ENCODE data around the gene ATP8A1.
A peak's percentile ranks its signal among the peaks of the same experiment; 100 is the strongest.

The ATP8A1 gene

DNA sequence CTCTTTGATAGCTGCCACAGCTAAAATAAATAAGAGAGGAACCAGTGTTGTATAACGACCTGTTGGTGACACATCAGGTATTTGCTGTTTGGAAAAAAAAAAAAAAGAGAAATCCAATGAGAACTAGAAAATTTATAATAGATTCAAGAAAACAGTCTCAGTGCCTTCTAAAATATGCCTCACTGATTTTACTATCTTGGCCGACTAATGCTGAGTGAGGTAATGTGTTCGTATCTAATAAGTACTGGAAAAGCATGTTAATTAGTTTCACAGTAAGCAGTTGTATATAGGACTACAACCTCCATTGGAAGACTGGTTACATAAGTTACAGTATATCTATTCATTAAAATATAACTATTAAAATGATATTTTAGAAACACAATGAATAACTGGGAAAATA, 32.4 kb downstream of the ATP8A1 start:
- DNase-seq, result no peak

DNA sequence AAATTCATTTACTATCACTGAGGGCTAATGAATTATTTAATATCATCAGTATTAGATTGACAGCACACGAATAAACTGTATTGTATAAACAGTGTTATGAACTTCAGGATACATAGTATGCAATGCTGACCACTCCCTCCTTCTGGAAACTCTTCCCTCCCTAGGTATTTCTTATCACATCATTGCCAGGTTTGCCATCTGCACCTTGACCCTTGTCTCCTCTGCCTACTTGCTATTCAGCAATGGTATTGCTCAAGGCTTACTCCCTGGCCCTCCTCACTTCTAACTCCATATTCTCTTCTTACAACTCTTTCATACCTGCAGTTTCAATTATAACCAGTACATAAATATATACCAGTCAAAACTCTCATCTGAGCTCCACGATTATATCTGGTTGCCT, 38.9 kb downstream of the ATP8A1 start:
- no peak for DNase-seq

DNA sequence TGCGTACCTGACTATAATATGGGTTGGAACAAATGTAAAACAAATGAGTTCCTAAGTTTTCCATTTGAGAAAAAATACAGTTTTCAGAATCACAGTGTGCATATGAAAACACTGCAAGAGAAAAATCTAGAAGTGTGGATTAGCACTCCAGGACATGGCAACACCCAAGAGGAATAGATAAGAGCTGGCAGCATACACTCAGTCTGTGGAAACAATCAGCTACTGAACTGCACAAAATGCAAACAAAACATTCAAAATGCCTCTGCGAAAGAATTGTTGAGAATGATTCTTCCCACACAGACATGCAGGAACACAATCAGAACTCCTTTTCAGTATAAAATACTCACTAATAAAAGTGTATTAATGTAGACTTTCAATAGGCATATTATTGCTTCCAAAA, 39.9 kb downstream of the ATP8A1 start:
- no peak for DNase-seq

DNA sequence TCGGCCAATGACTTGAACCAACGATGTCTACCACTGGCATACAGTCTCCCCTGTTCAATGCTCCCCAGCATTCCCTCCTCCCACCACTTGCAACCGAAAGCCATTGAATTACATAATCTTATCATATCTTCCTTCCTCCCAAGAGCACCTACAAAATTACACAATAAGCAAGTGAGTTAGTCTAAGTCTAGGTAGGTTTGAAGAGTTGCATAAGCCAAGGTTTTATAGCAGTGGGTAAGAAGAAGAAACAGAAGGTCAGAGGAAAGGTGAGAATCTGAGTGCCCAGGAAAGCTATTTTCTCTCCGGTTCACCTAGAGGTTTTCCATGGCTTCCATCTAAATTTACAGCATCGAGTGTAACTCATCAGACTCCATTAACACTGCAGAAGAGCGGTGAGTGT, 40.3 kb downstream of the ATP8A1 start:
- DNase-seq, result no peak

DNA sequence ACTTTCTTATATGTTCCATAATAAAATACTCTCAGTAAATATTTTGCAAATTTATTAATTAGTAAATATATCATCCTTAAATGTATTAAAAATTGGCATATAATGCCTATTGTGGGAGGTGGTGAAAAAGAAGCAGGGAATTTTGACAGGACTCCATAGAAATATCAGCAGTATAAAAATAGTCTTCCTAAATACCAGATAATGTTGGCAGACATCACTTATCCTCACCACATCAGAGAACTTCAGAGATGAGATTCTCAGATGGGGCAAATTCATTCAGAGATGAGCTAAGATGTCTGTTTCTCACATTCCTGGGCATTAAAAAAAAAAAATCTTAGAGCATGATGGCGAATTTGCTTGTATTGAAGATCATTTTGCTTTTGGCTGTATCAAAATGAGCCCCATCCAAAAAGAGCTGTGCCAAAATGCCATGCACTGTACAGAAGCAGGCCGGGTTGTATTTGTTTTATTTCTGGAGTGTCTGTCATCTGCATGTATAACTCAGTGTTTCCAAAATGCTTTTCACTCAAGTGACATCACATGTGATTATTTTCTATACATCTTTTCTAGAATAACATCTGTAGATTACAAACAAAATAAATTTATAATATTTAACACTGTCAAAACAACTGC, 41.7 kb downstream of the ATP8A1 start:
- no peak for DNase-seq

DNA sequence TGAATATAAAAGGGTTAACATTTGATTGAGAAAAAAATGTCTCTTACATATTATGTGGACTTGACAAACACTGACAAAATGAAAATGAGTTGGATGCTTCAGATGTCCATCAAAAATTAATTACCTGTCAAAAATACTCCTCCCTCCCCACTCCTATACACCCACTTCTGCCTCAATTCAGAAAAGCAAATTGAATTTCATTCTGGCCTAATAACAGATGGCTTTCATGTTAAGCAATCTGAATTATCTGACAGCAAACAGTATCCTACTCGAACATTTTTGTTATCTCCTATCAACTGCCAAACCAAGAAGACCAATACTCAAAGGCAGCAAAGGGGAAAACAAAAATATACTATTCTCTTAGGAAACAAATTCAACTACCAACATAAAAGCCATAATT, 44.0 kb downstream of the ATP8A1 start:
- no peak for DNase-seq

DNA sequence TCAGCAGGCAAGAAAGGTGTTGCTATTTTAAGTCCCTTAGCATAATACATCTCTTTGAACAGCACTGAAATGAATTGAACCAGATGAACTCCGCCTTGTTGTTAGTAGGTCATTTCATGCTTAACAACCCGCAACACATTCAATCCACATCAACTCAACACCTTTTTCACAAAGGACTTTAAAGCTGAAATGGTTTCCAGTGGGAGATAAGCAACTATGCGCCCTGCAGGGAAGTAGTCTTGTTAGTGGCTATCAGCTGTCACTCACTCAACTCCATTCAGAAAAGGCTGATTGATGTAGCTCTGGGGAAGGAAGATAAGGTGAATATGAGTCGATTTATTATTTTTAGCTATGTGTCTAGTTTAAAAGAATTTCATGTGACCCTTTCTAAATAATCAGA, 46.0 kb downstream of the ATP8A1 start:
- DNase-seq, result no peak

DNA sequence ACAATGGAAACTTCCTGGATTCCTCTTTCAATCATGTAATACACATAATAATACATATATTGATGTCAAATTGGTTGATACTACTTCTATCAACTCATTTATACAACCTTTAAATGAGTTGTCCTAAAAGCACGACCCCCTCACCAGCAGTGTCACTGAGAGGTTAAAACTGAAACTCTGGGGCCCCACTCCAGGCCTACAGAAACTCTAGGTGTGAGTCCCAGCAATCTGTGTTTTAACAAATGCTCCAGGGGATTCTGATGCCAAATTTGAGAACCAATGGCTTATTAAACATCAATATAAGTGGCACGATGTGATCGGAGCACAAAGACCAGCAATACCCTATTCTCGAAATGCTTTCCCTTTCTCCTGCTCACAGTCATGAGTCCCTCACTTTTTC, 47.9 kb downstream of the ATP8A1 start:
- DNase-seq, result no peak

DNA sequence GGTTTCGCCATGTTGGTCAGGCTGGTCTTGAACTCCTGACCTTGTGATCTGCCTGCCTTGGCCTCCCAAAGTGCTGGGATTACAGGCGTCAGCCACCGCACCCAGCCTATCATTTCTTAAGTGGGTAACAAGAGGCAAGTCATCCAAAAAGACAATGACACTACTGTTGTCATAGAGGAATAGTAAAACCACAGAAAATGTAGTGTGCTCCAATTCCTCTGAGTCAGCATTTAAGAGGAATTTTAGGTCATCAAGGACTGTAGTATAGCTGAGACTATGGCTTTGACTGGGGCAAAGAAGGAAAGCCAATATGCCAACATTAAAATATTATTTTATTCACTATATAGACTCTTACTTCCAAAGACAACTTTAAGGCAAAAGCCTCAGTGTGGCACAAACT, 48.4 kb downstream of the ATP8A1 start:
- DNase-seq, result no peak

DNA sequence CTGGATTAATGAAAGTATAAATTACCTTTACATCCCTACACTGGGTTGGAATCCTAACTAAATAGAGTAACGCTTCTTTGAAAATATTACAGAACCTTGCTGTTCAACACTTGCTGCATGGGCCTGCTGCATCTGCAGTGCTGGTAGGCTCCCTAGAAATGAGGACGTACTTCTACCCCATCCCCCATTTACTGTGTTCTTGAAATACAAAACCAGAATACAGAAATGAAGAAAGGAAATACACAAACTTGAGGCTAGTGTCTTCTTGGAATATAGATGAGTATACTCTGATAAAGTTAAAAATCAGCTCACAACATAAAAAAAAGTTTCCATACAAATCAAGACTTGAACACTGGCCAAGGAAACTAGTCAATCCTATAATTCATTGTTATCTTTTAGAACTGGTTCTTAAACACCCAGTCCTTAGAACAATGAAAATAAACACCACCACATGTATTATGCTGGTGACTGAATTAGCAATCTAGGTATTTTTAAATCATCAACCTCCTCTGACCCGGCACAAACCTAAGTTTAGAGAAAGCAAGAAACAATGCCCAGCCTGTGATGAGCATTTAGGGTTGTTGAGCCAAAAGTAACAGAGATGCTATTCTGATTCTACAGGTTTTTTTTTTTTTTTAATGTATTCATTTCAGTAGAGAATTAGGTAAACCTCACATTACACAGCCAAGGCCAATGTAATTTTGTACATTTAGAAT, 49.7 kb downstream of the ATP8A1 start:
- no peak for DNase-seq

DNA sequence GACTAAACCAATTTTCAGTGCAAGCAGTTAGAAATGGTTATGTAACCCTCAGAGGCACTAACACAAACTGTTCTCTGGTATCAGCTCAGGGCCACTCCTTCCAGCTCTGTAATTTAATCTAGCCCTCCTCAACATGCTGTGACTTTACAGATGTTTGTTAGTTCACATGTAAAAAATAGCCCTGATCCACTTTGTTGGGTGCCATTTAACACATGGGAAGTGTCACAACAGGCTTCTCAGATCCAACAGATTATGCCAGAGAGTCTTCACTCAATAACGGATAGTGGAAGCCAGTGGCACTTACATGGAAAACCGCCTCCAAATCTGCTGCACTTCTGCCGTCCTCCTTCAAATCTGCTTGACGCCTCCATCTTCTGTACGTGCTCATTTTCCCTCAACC, 51.6 kb downstream of the ATP8A1 start:
- DNase-seq, result no peak

DNA sequence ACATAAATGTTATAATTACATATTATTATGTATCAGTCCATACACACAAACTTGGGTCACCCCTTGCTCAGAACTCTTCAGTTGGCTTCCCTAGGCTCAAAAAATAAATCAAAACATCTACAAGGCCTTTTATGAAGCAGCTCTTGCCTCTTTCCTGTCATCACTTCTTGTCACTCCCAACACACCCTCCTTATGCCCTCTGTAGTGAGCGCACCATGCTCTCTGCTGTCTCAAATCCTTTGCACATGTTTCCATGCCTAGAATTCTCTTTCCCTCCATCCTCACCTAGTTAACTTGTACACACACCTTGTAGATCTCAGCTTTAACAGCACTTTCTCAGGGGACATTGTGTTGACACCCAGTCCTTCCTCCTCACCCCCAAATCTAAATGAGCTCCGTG, 53.0 kb downstream of the ATP8A1 start:
- DNase-seq, result no peak

DNA sequence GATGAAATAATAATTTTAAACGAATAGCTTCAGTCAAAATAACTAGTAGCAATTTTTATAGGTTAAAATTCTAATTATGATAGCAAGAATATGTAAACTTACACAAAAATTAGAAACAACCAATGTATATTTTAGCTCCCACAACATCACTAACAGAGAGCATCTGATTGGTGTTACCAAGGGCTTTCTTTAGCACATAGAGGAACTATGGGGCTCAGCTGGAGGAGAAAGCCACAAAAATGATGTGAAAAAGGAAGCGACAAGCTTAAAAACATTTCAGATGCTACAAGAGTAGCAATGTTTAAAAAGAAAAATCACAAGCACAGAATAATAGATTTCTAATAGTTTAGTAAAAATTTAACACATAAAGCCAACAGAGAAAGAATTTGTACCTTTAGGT, 56.3 kb downstream of the ATP8A1 start:
- no peak for DNase-seq

DNA sequence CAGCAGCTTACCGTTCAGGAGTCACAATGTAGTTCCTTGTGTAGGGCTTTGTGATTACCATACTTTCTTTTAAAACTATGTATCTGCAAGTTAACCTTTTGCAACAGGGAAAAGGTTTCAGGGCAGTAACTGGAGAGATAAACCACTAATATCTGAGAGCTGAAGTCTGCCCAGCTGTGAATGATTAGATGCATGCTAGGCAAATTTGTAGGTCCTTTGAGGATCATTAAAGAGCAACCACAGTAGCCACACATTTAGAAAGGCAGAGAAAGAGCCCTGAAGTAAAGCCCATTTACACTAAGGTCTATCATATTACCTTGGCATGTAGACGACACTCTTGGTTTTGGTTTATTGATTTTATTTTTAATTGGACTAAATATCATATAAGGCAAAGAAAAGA, 60.0 kb downstream of the ATP8A1 start:
- DNase-seq, result no peak

DNA sequence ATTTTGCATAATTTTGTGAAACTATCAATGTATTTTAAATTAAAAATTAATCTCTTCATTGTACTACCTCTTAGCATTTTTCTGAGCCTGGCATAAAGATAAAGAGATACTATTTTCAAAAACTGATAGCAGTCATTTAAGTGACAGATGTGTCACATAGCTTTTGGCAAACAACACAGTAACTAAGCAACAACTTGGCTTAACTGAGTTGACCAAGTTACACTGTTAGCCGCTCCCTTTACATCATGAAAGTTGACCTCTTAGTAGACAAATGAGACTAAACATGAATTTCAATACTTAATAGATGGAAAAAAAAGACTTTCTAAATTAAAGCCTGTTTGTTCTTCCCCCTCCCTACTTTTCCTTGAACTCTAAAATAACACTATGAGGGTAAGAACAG, 62.0 kb downstream of the ATP8A1 start:
- DNase-seq, result no peak

DNA sequence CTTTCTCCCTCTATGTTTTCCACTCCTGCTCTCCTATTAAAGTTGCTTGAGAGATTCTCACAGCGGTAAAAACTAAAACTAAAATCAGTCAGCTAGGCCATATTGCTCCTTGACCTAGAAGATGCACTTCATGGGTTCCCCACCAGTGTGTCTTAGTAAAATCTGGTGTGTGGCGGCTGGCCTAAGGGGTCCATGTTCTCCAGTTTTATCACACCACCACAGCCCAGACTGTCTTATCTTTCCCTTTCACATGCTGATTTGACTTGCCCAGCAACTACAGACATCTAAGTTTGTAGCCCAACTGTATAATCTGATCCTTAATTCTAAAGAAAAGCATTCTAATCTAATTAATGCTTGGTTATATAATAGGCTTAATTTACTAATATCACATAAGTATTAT, 68.0 kb downstream of the ATP8A1 start:
- no peak for DNase-seq

DNA sequence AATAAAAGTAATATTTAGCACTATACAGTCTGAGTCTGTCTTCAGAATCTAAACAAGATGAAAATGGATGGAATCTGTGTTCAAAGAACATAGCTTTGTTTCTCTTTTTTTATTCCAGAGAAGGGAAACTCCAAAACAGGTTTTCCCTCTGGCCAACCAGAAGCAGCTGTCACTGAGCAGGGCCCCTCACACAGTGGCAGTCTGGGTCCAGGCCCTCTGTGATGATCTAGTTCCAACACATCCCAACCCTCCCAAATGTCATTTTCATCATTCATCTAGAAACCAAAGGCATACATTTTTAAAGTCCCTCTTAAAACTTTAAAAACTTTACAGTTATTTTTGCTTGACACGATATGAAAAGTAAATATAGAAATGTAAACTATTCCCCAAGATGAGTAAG, 70.1 kb downstream of the ATP8A1 start:
- DNase-seq, result no peak

DNA sequence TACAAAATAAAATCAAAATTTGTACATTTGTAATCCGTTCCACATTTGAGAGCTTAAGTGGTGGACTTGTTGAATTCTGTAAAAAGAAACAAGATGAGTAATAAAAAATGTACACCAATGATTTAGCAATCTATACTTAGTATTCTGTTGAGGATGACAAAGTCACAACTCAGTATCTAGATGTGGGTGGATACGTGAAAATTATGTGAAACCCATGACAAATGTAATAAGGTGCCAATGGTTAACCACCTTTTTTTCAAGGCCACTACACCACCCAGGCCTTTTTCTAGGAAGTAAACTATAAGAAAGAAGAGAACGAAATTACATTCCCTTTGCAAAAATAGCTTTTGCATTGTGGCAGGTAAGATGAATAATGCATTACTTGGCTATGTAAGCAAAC, 77.0 kb downstream of the ATP8A1 start:
- DNase-seq, result no peak

DNA sequence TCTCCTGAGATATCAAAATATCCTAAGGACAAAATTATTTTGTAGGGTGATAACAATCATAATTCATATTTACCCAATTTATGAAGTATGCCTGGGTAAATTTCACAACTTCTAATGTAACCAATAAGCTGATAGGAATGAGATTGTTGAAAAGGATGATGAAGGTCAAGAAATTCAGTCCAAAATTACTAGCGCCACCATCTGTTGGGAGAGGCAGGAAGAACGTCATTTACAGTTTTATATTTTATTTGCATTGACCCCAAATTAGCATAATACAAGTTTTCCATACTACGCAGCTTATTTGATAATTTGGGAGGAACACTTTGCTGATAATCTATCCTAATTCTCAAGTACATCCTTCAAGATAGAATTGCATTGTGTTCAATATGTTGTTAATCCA, 78.7 kb downstream of the ATP8A1 start:
- DNase-seq, result no peak

DNA sequence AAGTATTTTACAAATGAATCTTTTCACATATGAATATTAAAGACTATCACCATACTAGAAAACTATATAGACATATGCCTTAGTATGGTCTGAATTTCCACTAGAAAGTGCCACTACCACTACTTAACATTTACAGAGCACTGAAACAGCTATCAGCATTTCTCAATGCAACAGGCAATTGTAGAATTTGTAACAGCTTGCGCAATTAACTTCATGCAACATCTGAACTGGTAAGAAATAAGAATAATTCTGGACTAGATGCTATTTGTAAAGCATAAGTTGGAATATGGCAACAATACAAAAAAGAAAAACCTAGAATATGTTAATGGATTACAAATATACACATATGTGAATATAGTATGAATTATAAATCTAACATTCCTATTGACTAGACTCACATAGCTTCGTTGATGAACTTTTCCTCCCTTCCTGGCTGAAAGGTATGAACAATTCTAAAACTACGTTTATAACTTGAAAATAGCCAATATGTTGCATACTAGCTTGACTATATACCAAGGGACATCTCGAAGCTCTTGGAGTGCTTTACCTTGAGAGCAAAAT, 82.0 kb downstream of the ATP8A1 start:
- DNase-seq, result no peak

DNA sequence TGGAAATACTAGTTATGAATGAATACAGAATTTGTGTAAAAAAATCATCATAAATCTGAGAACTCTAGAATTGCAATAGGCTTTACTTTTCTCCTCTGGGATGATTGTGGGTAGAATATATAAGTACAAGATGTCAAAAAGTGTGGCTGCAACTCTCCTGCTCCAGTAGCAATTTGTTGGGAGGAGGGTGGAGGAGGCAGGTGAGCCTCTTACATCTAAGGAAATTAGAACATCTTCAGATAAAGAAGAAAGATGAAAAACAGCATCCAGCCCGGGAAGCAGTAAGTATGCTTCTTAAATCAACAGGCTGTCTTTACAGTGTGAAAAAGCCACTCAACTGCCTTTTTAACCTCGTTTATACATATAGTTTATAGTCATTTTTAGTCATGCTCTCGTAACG, 83.7 kb downstream of the ATP8A1 start:
- DNase-seq, result no peak

DNA sequence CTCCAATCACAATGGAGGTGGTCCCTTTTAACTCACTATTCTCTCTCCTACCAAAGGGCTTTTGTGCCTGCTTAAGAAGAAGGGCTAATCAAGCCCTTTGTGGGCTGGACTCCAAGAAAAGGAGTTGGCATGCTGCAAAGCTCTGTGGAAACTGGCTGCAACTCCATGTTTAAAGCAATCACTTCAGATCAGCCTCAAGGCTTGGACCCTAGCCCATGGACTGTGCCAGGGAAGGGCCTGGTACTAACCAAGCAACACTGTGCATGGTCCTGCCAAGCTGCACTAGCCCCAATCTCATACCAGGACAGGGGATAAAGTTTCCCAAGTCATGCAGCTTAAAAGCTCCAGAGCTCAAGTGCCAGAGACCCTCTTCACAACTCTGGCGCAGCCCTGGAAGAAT, 86.7 kb downstream of the ATP8A1 start:
- DNase-seq, result no peak

DNA sequence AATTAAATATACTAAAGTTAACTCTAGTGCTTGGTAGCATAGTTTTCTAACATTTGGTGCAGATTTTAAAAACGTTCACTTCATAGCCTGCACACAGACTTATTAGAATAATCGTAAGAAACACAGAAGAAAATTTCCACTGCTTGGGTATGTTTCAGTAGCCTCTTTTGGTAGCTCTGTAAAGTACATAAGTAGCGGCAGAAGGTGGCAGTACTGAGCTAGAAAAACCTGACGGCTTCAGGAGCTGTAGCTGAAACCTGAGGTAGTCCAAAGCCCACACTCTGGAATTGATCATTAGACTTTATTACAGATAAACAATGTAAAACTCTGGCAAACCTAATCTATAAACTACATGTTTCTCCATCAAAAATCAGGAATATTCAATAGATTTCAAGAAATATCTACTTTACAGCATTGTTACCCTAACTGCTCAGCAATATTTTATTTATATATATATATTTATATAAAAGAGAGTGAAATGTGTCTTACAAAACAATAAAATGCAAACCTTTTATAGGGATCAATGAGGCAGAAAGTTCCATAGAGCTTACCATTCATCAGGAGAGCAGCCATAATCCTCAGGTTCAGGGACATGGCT, 88.2 kb downstream of the ATP8A1 start:
- peak; percentile 68 for DNase-seq

DNA sequence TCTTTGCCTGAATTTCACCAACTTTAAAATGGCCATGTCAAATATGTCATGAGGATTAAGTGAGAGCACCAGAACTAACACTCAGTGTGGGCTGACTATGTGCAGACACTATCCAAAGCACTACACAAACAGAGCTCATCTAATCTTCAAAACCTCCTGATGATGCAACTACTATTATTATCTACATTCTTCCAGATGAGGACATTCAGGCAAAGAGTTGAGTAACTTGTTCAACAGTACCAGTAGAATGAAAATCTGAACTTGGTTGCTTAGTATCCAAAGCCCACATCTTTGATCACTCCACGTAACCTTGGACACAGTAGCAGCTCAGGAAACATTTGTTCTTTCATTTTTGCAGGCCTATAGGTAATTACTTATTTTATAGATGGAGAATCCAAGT, 90.1 kb downstream of the ATP8A1 start:
- no peak for DNase-seq

DNA sequence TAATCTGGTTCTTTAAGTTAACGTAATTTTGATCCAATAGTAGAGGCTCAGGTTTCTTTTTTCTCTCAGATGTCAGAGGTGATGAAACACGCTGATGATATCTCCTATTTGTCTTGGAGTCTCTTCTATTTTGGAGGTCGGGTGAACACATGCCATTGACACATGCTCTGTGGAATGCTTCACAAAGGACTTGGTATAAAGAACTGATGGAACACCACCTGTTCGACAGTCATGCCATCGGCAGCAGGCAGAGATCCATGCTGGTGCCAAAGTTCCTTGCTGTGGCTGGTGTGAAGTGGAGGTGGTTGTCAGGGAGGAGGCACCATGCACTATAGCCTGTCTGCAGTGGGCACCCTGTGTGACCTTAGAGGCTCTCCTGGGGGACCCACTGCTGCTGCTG, 94.9 kb downstream of the ATP8A1 start:
- DNase-seq, result no peak
